GM20431 (cell line): ENCODE results near the gene GALNT17.

Experiments
- in situ Hi-C: fragments of 300-500 bp; cut with MseI, MboI; formaldehyde crosslinking; loops from one replicate; pipeline ENCODE4 v1.15.0; 2020; ENCODE audit warnings: low sequenced_read_pairs; ENCODE audit not compliant: unreplicated experiment

Gene GALNT17

DNA sequence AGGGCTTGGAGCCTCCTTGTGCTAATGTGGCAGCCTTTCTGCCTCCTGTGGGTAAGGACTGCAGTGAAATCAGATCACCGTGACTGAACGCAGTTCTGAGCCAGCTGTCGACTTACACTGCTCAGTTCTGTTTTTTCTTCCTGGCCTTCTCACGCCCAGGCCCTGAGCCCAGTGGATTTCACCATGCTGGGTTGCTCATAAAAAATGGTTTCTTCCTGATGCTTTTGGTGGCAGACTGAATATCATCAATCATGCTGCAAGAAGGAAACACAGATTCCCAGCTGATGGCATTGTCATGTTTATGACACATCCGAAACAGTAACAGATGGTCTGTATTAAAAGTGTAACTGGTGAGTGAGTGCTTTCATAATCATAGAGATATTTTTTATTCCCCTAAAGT lies 389.6 kb downstream of the GALNT17 start:
- in situ Hi-C loops = no loop called here

DNA sequence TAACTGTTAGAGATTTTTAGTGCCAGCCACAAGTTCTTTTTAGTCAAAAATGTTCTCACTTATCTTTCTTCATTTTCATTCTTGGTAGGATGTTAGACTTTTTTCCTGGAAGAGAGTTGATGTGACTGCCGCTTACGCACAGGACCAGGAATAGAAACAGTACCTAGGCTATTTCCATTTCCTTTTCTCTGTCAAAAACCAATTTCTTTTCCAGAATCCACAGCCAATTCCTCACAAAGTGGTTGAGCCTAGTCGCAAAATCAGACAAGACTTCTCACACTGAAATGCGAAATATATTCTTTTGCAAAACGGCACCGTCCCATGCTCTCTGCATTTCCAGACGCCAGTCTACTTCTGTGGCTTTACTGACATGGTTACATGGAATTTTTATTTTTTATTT lies 394.2 kb downstream of the GALNT17 start:
- in situ Hi-C loops = no loop called here

DNA sequence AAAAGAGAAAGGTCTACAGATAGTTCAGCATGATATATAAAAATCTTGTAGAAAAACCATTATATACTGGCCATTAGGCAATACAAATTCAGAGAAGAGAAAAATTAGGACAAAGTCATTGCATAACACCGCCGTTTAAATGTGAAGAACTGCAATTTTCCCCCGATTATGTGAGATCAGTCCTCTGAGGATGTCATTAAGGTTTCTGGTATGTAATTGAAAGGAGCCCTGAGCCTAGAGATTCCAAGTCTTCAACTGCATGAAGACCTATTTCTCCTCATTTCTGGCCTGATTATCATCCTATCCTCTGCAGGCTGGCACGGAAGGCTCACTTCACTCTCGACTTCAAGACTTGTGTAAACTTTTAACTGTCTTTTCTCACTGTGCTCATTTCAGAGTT lies 395.3 kb downstream of the GALNT17 start:
- in situ Hi-C loops = no loop called here

DNA sequence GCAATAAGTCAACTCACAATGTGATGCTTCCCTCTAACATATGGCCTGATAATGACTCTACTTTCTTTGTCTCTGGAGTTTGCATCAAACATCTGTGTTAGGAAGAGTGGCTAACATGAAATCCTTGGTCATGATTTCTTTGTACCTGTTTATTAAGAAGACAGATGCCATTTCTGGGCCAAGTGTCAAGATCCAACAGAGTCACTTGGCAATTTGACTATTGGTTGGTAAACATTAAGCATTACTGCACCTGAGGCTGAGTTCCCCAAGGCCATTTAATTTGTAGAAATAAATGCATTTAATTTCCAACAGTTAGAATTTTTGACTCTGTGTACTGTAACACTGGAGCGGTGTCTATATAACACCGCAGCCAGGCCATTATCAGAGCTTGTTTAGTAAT lies 403.7 kb downstream of the GALNT17 start:
- in situ Hi-C loops = no loop called here

DNA sequence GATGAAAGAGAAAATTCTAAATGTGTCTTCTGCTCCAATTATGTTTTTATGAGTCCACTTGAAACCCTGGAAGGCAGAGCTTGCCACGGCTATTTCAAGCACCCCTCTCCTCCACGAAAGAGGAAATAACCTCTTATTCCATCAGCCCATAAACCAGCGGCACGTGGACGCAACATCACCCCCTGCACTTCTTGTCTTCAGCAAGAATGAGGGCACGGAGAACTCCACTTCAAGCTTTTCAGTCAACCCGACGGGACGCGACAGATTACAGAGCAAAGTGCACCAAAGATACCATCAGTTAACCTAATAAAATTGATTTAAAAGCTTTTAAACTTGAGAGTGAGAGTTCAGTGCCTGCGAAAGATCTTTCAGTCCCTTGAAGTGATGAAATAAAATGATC lies 406.3 kb downstream of the GALNT17 start:
- in situ Hi-C loops = no loop called here

DNA sequence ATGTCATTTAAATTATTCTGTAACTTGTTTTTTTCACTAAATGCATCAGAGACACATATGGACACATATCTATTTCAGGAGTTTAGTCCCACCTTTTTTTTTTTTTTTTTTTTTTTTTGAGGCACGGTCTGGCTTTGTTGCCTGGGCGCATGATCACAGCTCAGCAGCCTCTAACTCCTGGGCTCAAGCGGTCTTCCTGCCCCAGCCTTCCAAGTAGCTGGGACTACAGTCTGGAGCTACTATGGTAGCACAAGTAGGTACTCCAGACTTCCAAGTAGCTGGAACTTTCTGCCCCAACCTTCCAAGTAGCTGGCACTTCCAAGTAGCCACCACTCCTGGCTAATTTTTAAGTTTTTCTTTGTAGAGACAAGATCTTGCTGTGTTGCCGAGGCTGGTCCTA lies 407.7 kb downstream of the GALNT17 start:
- in situ Hi-C loops = no loop called here

DNA sequence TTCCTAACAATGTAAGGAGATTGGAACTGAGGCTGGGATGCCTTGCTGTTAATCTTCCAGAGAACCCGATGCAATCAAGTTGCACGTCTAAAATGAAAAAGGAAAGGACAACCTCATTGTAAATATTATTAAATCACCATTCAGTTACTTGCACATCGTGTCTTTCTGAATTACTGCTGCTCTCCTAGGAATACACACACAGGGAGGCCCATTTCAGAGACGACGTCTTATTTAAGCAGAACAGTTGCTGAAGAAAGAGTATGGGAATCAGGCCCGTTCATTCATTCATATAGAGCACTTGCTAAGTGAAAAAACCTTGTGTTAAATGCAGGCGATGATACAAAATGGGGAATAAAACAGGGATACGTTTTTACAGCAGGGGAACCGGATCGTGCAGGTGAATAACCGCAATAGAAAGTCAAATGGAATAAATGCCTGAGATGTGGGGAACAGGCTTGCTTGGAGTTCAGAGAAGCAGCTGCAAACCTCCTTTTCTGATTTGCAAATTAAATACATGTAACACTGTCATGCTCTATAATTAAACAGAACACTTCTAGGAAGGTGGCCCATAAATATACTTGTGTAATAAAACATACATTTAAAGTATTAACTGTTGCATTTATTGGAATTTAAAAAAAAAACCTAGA lies 409.9 kb downstream of the GALNT17 start:
- in situ Hi-C loops = no loop called here

DNA sequence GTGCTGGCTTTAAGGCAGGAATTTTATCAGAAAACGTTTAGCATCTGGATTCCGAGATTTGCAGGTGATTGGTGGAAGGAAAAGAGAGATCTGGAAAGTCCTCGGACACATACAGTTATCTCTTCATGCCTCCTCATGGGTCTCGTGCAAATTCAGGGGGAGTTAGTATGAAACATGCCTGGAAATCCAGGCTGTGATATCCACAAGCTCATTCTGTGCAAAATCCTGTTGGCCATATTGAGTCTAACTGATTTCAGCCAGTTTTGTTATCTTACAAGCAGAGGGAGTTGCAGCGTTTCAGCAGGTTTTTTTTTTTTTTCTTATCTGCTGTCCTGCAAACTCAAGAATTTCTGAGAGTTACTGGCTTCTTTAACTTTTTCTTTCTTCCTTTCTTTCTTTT lies 411.5 kb downstream of the GALNT17 start:
- in situ Hi-C loops = no loop called here

DNA sequence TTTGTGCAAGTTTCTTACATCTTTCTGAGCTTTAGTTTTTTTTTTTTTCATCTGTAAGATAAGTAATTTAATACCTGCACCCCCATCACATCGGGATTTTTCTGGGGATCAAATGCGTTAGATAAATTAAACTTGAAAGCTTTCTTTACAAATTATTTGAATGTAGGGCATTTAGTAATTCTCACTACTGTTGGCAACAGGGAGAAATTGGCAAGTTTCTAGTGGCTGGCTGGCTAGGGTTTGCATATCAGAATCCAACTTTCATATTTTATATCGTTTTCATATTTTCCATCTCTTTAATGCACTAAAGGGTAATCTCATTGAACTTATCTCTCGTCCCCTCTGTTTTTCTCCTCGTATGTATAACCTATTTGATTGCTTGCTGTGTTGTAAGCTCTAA lies 412.9 kb downstream of the GALNT17 start:
- in situ Hi-C loops = no loop called here

DNA sequence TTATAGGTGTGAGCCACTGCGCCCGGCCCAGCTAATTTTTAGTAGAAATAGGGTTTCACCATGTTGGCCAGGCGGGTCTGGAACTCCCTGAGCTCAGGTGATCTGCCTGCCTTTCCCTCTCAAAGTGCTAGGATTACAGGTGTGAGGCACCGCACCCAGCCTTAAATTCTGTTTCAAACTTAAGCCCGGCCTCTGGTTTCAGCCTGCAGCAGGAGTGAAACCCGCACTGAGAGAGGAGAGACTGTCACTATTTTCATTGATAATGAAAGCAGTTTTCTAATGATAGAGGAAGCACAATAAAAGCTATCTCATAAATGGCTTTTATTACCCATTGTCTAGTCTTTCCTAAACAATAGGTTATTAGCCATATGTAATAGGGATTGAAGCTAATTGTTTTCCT lies 415.5 kb downstream of the GALNT17 start:
- in situ Hi-C loops = no loop called here

DNA sequence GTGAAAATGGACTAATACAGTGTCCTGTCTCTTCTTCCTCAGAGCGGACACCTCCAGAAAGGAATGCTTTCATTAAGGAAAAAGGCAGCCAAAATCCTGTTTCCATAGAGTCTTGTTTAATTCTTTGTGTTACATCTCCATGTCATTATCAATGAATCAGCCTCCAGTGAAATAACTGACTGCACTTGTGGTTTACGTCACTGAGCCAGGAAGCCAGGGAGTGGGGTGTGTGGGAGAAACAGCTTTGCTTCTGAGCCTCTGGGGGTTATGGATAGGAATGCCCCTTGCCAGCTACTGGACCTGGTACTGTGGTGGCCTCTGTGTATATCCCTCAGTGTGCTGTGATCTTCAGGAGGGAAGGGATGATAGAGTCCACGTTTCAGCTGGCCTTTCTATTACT lies 416.8 kb downstream of the GALNT17 start:
- in situ Hi-C loops = no loop called here

DNA sequence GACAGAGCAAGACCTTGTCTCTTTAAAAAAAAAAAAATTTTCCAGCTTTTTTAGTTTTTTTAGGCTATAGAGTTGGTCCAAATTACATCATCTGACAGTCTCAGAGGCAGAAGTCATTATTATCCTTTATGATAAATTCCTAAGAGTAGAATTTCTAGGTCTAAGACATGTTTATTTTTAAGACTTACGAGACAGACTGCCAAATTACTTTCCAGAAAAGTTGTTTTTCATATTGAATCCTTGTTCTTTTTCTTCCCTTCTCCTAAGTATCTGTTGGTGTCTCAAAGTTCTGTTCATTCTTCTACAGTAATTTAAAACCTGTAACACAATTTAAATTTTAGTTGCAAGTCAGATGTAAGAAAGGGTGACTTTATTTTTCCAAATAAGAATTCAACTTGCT lies 421.4 kb downstream of the GALNT17 start:
- in situ Hi-C loops = no loop called here

DNA sequence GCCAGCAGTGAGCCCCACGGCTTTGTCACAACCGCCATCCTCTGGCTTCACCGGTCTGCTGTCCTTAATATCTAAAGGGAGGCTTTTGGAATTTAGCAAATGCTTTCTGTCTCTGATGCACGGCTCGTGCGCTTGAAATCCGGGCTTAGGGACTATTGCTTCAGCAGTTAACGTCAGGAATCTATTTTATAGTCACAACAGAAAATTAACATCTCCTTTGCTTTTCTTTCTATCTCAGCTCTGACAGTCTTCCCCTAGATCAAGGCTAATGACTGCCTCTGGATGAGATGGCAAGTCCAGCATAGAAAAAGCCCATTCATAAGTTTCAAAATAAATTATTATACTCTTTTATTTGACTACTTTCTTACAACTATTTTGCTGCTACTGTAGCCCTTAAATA lies 423.8 kb downstream of the GALNT17 start:
- in situ Hi-C loops = no loop called here

DNA sequence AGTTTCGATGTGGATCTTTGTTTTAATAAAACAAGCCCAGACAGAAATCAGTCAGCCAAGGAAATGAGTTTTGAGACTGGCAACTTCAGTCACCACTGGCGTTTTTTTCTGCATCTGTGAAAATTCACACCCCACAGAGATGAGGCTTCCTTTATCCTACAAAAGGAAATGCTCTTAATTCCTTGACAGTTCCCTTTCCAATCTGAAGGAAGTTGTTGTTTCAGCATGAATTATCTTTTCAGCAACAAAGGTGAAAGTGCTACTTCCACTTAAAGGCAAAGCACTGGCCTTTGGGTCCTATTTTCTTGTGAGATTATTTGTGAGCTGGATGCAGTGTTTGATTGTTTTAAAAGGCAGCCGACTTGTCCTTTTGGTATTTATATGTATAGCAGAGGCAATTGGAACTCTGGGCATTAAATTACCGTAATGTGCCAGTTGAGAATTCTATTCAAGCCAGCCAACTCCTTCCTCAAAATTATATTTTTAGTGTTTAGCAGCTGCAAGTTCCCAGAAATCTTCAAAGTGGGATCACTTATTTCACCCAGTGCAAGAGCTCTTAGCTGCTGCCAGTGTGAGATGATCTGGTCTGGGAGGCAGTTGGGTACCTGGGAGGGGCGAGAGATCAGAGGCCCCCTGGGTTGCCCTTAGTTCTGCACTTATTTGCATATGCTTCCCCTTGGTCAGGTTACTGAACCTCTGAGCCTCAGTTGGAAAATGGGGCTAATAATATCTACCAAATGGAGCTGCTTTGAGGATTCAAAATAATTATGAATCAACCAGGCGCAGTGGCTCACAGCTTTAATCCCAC lies 427.1 kb downstream of the GALNT17 start:
- in situ Hi-C loops = no loop called here

DNA sequence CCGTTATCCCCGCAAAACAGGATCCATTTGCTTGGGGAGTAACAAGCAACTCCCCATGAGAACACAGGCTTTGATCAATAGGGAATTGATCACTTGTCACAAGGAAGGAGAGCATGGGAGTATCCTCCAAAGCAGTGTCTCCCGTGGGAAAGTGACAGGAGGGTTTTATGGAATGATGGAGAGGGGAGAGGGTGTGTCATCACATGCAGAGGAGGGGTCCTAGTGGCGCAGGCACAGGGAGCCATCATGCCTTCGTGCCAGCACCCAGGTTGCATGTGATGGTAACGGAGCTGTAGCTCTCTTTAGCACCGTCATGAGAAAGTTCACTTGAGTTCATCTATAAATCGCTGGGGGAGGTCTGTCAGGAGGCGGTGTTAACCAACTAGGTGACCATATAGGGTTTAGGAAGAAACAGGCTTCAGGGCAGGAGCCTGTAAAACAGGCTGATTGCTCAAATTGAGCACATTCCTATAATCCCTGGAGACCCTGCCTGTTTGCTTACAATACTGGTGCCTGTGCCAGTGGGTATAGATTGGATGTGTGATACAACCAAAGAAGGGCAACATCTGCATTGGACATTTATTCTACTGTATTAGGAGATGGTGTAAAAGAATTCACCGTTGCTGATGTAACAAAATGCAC lies 428.5 kb downstream of the GALNT17 start:
- in situ Hi-C loops = no loop called here

DNA sequence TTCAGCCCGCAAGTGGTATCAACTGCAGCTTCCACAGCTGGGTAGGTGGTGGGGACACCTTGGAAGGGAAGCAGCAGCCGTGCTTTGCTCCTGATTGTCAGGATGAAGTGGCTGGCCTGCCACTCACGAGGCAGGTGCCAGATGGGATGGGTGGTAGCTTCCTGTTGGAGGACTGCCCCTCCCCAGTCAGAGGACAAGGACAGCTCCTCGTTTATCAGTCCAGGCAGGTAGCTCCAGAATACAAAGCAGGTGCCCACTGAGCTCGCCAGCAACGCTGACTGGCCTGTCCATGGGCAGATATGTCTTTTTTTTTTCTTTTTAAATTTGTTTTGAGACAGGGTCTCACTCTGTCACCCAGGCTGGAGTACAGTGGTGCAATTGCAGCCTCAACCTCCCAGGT lies 431.3 kb downstream of the GALNT17 start:
- in situ Hi-C loops = no loop called here

DNA sequence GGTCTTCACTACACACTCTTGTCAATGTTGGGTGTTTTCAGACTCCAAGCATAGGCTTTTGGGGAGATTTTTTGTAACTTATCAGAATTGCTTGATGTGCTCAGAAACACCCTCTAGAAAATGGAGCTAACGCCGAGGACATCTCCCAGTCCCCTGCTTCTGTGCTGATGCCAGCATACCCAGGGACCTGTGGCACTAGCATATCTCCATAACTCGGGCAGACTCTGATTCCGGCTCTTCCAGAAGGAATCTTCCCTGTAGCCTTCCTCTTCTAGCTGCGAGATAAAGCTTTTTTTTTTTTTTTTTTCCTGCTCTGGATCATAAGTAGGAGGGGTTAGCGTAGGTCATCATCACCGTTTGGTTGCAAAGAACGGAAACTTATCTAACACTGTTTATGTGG lies 434.4 kb downstream of the GALNT17 start:
- in situ Hi-C loops = no loop called here

DNA sequence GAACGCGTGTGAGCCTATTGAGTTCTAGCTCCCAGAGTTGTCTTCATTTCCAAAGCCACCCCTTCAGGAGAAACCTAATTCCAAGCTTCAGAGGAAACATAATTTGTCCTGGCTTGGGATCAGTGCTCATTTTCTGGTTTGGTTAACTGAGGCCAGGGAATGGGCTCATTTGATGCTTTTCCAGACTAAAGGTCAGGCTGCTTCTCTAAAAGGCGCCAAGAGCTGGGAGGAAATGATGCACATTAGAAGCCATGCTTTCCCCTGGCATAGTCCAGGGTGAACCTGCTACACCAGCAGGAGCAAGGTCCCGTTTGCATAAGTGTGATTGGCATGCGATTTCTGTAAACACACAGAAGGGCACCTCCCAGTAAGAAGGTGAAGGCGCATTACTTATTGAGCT lies 435.0 kb downstream of the GALNT17 start:
- in situ Hi-C loops = no loop called here

DNA sequence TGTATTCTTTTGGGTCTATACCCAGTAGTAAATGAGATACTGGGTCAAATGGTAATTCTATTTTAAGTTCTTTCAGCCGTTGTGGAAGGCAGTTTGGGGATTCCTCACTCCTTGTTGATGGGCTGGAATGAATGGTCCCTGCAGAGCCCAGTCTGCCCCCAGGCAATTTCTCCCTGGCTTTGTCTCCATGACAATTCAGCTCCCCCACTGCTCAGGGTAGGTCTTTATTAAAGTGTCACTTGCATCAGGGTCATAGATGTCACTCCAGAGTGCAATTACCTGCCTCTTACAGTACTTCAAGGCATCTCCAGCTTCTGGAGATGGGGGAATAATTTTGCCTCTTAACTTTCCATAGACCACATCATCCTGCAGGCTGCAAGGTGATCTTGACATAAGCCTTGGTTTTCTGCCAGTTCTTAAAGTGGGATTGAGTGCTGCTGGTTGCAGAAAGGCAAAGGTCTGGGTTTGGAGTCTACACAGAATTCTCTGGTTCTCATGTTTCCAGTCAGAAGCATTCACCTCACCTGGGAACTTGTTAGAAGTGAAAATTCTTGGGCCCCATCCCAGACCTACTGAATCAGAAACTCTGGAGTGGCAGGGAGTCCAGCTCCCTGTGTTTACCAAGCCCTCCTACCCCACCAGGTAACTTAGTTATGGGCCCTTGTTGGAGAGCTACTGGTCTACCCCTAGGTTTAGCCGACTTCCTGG lies 442.4 kb downstream of the GALNT17 start:
- in situ Hi-C loops = no loop called here

DNA sequence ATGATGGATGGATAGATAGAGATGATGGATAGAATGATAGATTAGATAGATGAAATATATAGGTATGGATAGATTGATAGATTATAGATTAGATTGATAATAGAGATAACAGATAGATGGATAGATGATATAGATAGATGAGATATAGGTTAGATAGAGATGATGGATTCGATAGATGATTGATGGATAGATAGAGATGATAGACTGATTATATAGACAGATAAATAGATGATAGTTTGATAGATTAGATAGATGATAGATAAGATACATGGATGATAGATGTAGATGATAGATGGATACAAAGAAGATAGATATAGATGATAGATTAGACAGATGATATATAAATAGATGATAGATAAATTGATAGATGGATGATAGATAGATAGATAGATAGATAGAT lies 448.1 kb downstream of the GALNT17 start:
- in situ Hi-C loops = no loop called here

DNA sequence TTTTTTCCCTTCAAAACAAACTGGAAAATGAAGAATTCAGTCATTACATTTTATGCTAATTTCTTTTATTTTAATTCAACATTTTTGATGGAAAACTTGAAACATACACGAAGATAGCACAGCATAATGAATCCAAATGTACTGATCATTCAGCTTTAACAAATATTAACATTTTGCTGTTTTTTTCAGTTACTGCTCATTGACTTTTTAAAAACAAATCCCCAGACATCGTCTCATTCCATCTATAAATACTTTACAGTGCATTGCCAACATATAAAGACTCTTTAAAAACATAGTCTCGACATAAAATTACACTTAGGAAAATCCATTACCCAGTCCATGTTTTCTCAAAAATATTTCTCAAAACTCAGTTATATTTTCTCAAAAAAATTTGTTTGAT lies 452.3 kb downstream of the GALNT17 start:
- in situ Hi-C loops = no loop called here
